VCaP (cell line): ENCODE measurements around the gene SCAF11.

Source experiments
- H3K27ac ChIP-seq: fragments of 450-650 bp; 2 replicates; pipeline ENCODE4 v1.5.1; 2017
- CTCF ChIP-seq: fragments of 450-650 bp; conservative IDR thresholded peaks from 2 replicates; pipeline ENCODE4 v1.5.1; 2017; ENCODE audit warnings: mild to moderate bottlenecking, moderate library complexity

Gene SCAF11

GRCh38 chr12:45909041-45909713 is 81.2 kb downstream of the SCAF11 start:
- H3K27ac ChIP-seq = no peak overlapping the region

GRCh38 chr12:45907955-45908354 is 82.4 kb downstream of the SCAF11 start:
- H3K27ac ChIP-seq = no peak overlapping the region
- TF ChIP-seq CTCF = no peak

More at GRCh38 chr12:45909041-45909713, 81.2 kb downstream of the SCAF11 start:
- no peak for TF ChIP-seq CTCF

GRCh38 chr12:45898094-45898493 is 92.3 kb downstream of the SCAF11 start:
- TF ChIP-seq CTCF = no peak

GRCh38 chr12:45895961-45896360 is 94.4 kb downstream of the SCAF11 start:
- no peak for TF ChIP-seq CTCF
- no peak overlapping the region for H3K27ac ChIP-seq

More at GRCh38 chr12:45898094-45898493, 92.3 kb downstream of the SCAF11 start:
- no peak overlapping the region for H3K27ac ChIP-seq

GRCh38 chr12:45893240-45893639 is 97.1 kb downstream of the SCAF11 start:
- no peak for TF ChIP-seq CTCF
- H3K27ac ChIP-seq = no peak overlapping the region

- no peak overlapping the region for H3K27ac ChIP-seq
- peak; percentile 48 for TF ChIP-seq CTCF
These were observed 100.1 kb downstream of the SCAF11 start for GRCh38 chr12:45890276-45890675.

GRCh38 chr12:45887544-45887943 is 102.8 kb downstream of the SCAF11 start:
- no peak overlapping the region for H3K27ac ChIP-seq
- TF ChIP-seq CTCF = no peak
